ENCODE measurements around the gene SLC23A3. TPM values are rescaled to one million over a fixed set of nuclear protein-coding genes. Genes with fewer than 3 reads are reported as not detected.

The SLC23A3 gene
- total RNA-seq, 2 donors from 2014 or later = 1.4 to 3.4 TPM

GRCh38 chr2:219186754-219187456 is 17.1 kb upstream of the SLC23A3 start:
- ATAC-seq (ENCODE audit: insufficient number of reproducible peaks, low FRiP score, low read depth) = no peak
- Histone ChIP-seq H3K4me1 (ENCODE audit: control insufficient read depth in 1 of 2, low read depth in 2 of 2) (no peaks in the 10 kb centered on the region), H3K36me3 (peaks cover 20% of the 10 kb centered on the region), H3K27me3 (replicated peaks; ENCODE audit: insufficient read depth) (no peaks in the 10 kb centered on the region), H3K27ac (no peak overlapping the region), H3K4me3 (no peak overlapping the region), H3K9me3 (no peaks in the 10 kb centered on the region)
- no peak for DNase-seq (ENCODE audit: low spot score)
- no peak for TF ChIP-seq CTCF (IDR thresholded peaks at IDR 0.05)

- no peaks in the 10 kb centered on the region for H3K27me3 ChIP-seq (replicated peaks; ENCODE audit: insufficient read depth)
- TF ChIP-seq CTCF (IDR thresholded peaks at IDR 0.05) = no peak
- H3K36me3 ChIP-seq = peaks cover 44% of the 10 kb centered on the region
- H3K9me3 ChIP-seq = no peaks in the 10 kb centered on the region
- DNase-seq (ENCODE audit: low spot score) (no peak), ATAC-seq (ENCODE audit: insufficient number of reproducible peaks, low FRiP score, low read depth) (no peak)
- H3K4me3 ChIP-seq = no peak overlapping the region
- no peak overlapping the region for H3K27ac ChIP-seq
- H3K4me1 ChIP-seq (ENCODE audit: control insufficient read depth in 1 of 2, low read depth in 2 of 2) = peaks cover 4 to 9% of the 10 kb centered on the region in 2 donors
These were observed 14.3 kb upstream of the SLC23A3 start for GRCh38 chr2:219184121-219184520.

GRCh38 chr2:219183151-219183772 is 13.4 kb upstream of the SLC23A3 start:
- Histone ChIP-seq H3K27me3 (replicated peaks; ENCODE audit: insufficient read depth) (no peaks in the 10 kb centered on the region), H3K4me3 (no peak overlapping the region), H3K9me3 (no peaks in the 10 kb centered on the region), H3K4me1 (ENCODE audit: control insufficient read depth in 1 of 2, low read depth in 2 of 2) (peaks cover 8 to 15% of the 10 kb centered on the region in 2 donors), H3K27ac (no peak overlapping the region), H3K36me3 (peaks cover 44% of the 10 kb centered on the region)
- TF ChIP-seq CTCF (IDR thresholded peaks at IDR 0.05) = no peak
- DNase-seq (ENCODE audit: low spot score) (no peak), ATAC-seq (ENCODE audit: insufficient number of reproducible peaks, low FRiP score, low read depth) (no peak)

- no peak overlapping the region for H3K4me3 ChIP-seq
- no peak overlapping the region for H3K27ac ChIP-seq
- no peak for TF ChIP-seq CTCF (IDR thresholded peaks at IDR 0.05)
- peaks cover 44% of the 10 kb centered on the region for H3K36me3 ChIP-seq
- peaks cover 8 to 15% of the 10 kb centered on the region in 2 donors for H3K4me1 ChIP-seq (ENCODE audit: control insufficient read depth in 1 of 2, low read depth in 2 of 2)
- ATAC-seq (ENCODE audit: insufficient number of reproducible peaks, low FRiP score, low read depth) (no peak), DNase-seq (ENCODE audit: low spot score) (no peak)
- H3K27me3 ChIP-seq (replicated peaks; ENCODE audit: insufficient read depth) = no peaks in the 10 kb centered on the region
- H3K9me3 ChIP-seq = no peaks in the 10 kb centered on the region
These were observed 12.7 kb upstream of the SLC23A3 start for GRCh38 chr2:219182331-219183150.

- Histone ChIP-seq H3K27ac (no peak overlapping the region), H3K9me3 (no peaks in the 10 kb centered on the region), H3K4me3 (no peak overlapping the region), H3K36me3 (peaks cover 44% of the 10 kb centered on the region), H3K4me1 (ENCODE audit: control insufficient read depth in 1 of 2, low read depth in 2 of 2) (peaks cover 8 to 15% of the 10 kb centered on the region in 2 donors), H3K27me3 (replicated peaks; ENCODE audit: insufficient read depth) (no peaks in the 10 kb centered on the region)
- no peak for DNase-seq (ENCODE audit: low spot score)
- ATAC-seq (ENCODE audit: insufficient number of reproducible peaks, low FRiP score, low read depth) = no peak
- no peak for TF ChIP-seq CTCF (IDR thresholded peaks at IDR 0.05)
These were observed 11.7 kb upstream of the SLC23A3 start for GRCh38 chr2:219181531-219181930.
